CD14-positive monocyte (primary cell): ENCODE data around the gene KCNMA1. TPM values are rescaled to one million over a fixed set of nuclear protein-coding genes. Genes with fewer than 3 reads are reported as not detected.

ENCODE experiments used
- DNase-seq, 3 donors: peaks; one replicate each; pipeline ENCODE4 v3.0.0-alpha.2; 2011 to 2022
- H2AFZ ChIP-seq: 2 replicates; pipeline ENCODE4 v1.6.0; 2012; ENCODE audit warnings: mild to moderate bottlenecking, low read depth, low read length, inconsistent platforms; ENCODE audit not compliant: insufficient read depth, poor library complexity, severe bottlenecking
- H3K27ac ChIP-seq, 2 donors: 1 replicate in 1 of 2; 2 replicates in 1 of 2; pipeline ENCODE4 v1.5.1; 2012 to 2013; ENCODE audit warnings: low read length in 2 of 2, control low read depth in 1 of 2, inconsistent platforms in 1 of 2, low read depth in 1 of 2, mild to moderate bottlenecking in 1 of 2
- H3K27me3 ChIP-seq, 2 donors: one replicate each; pipeline versions ENCODE4 v1.6.0 to v1.6.1; 2011 to 2013; ENCODE audit warnings: low read length in 2 of 2; ENCODE audit not compliant: control insufficient read depth in 2 of 2, insufficient read depth in 2 of 2
- H3K36me3 ChIP-seq, 2 donors: replicated peaks in 1 of 2; 1 replicate in 1 of 2; 2 replicates in 1 of 2; pipeline versions ENCODE4 v1.5.1 to v1.6.1; 2012 to 2013; ENCODE audit warnings: low read length in 2 of 2, control low read depth in 1 of 2, inconsistent platforms in 1 of 2, mild to moderate bottlenecking in 1 of 2; ENCODE audit not compliant: insufficient read depth in 2 of 2, control insufficient read depth in 1 of 2
- H3K4me1 ChIP-seq, 2 donors: 1 replicate in 1 of 2; 2 replicates in 1 of 2; pipeline versions ENCODE4 v1.5.1 to v1.6.1; 2012 to 2013; ENCODE audit warnings: low read length in 2 of 2, control low read depth in 1 of 2, inconsistent platforms in 1 of 2, mild to moderate bottlenecking in 1 of 2, moderate library complexity in 1 of 2; ENCODE audit not compliant: insufficient read depth in 2 of 2, control insufficient read depth in 1 of 2
- H3K4me2 ChIP-seq: replicated peaks from 2 replicates; pipeline ENCODE3; 2012; ENCODE audit warnings: low read length, moderate library complexity, mild to moderate bottlenecking; ENCODE audit not compliant: poor library complexity, severe bottlenecking; ENCODE audit errors: extremely low read depth
- H3K4me3 ChIP-seq, 3 experiments: fragments of 200-600 bp in 1 of 3; sonication (generic) in 1 of 3; replicated peaks in 1 of 3; 1 replicate in 2 of 3; 2 replicates in 1 of 3; pipeline ENCODE4 v1.5.1; 2011 to 2013; ENCODE audit warnings: low read length in 3 of 3, mild to moderate bottlenecking in 3 of 3, control low read depth in 2 of 3, low read depth in 2 of 3, inconsistent platforms in 1 of 3, moderate library complexity in 1 of 3
- H3K79me2 ChIP-seq: 2 replicates; pipeline ENCODE4 v1.6.0; 2012; ENCODE audit warnings: mild to moderate bottlenecking, control low read depth, inconsistent platforms, low read length, moderate library complexity; ENCODE audit not compliant: insufficient read depth
- H3K9ac ChIP-seq: 2 replicates; pipeline ENCODE4 v1.6.0; 2017; ENCODE audit warnings: low read length, mild to moderate bottlenecking; ENCODE audit not compliant: insufficient read depth, poor library complexity, severe bottlenecking
- H3K9me3 ChIP-seq, 2 donors: replicated peaks in 1 of 2; 1 replicate in 1 of 2; 2 replicates in 1 of 2; pipeline versions ENCODE4 v1.5.1 to v1.6.1; 2012 to 2013; ENCODE audit warnings: low read length in 2 of 2, control low read depth in 1 of 2; ENCODE audit not compliant: control insufficient read depth in 1 of 2, insufficient read depth in 1 of 2
- H4K20me1 ChIP-seq: 2 replicates; pipeline ENCODE4 v1.6.0; 2012; ENCODE audit warnings: mild to moderate bottlenecking, low read length, control low read depth, moderate library complexity; ENCODE audit not compliant: insufficient read depth
- H3K27ac Mint-ChIP-seq, 7 donors: one replicate each; pipeline ENCODE4 v1.8.0; 2020; ENCODE audit warnings: mild to moderate bottlenecking in 7 of 7, mixed read lengths in 7 of 7, moderate library complexity in 6 of 7, inconsistent platforms in 2 of 7
- H3K27me3 Mint-ChIP-seq, 3 donors: one replicate each; pipeline ENCODE4 v1.8.0; 2021 to 2022; ENCODE audit warnings: low read depth in 3 of 3, mild to moderate bottlenecking in 3 of 3, mixed read lengths in 3 of 3, moderate library complexity in 3 of 3, inconsistent platforms in 1 of 3
- H3K36me3 Mint-ChIP-seq, 2 donors: one replicate each; pipeline ENCODE4 v1.8.0; 2020; ENCODE audit warnings: mixed read lengths in 2 of 2, inconsistent platforms in 1 of 2, mild to moderate bottlenecking in 1 of 2
- H3K4me1 Mint-ChIP-seq: one replicate; pipeline ENCODE4 v1.8.0; 2020; ENCODE audit warnings: mild to moderate bottlenecking, mixed read lengths
- H3K4me3 Mint-ChIP-seq, 2 donors: one replicate each; pipeline ENCODE4 v1.8.0; 2020; ENCODE audit warnings: mild to moderate bottlenecking in 2 of 2, mixed read lengths in 2 of 2, moderate library complexity in 1 of 2
- H3K9me3 Mint-ChIP-seq, 7 donors: one replicate each; pipeline ENCODE4 v1.8.0; 2020 to 2022; ENCODE audit warnings: mixed read lengths in 7 of 7, mild to moderate bottlenecking in 6 of 7, moderate library complexity in 6 of 7, inconsistent platforms in 2 of 7
- CTCF ChIP-seq: fragments of 200-600 bp; IDR thresholded peaks from one replicate; pipeline ENCODE4 v1.8.0; 2022; ENCODE audit warnings: antibody characterized with exemption, mild to moderate bottlenecking
- WGBS: methylation state at CpG from one replicate; pipeline ENCODE4 v1.1.5; 2013; ENCODE audit warnings: missing lambda C conversion rate; ENCODE audit not compliant: insufficient coverage; 5-methylcytosine and 5-hydroxymethylcytosine counted together
- intact Hi-C, 2 donors: fragments of 100-400 bp; cut with micrococcal nuclease; formaldehyde crosslinking; loops; one replicate each; pipeline versions ENCODE4 v1.15.0 to v1.15.1; 2023
- polyA plus RNA-seq, 3 donors: library from polyadenylated mRNA; depleted of rRNA in 1 of 3; unstranded in 2 of 3; stranded (reverse) in 1 of 3; fragments of 300-500 nt in 2 of 3; fragments of >200 nt in 1 of 3; fragmentation: Illumina TruSeq in 2 of 3; gene quantifications; 1 replicate in 2 of 3; 2 replicates in 1 of 3; pipeline ENCODE4 v1.2.3, GENCODE V29; 2012 to 2021

The KCNMA1 gene
- polyA plus RNA-seq, 3 donors = 0.11 to 1.0 TPM; not detected in 1

GRCh38 chr10:77386365-77386764 lies 251.2 kb downstream of the KCNMA1 start:
- Histone ChIP-seq H3K4me1 (no peaks in the 10 kb centered on the region), H3K27ac (no peak overlapping the region), H3K4me3 (no peak overlapping the region), H3K9ac (no peak overlapping the region), H3K36me3 (no peaks in the 10 kb centered on the region), H3K9me3 (no peaks in the 10 kb centered on the region), H3K27me3 (peaks cover 7 to 19% of the 10 kb centered on the region in 2 donors), H4K20me1 (no peaks in the 10 kb centered on the region), H3K79me2 (no peaks in the 10 kb centered on the region), H2AFZ (no peak overlapping the region), H3K4me2 (no peak overlapping the region)
- intact Hi-C loops = no loop called here
- H3K4me1 Mint-ChIP-seq = no peaks in the 10 kb centered on the region
- DNase-seq = no peak
- peaks cover 0 to 1% (median 0%) of the 10 kb centered on the region in 7 donors for H3K9me3 Mint-ChIP-seq
- peaks cover 13 to 35% (median 17%) of the 10 kb centered on the region in 3 donors for H3K27me3 Mint-ChIP-seq
- H3K27ac Mint-ChIP-seq = no peak overlapping the region
- no peak for TF ChIP-seq CTCF
- H3K36me3 Mint-ChIP-seq = no peaks in the 10 kb centered on the region
- WGBS = 81% methylated on average over 3 of the region's 4 CpGs
- no peak overlapping the region for H3K4me3 Mint-ChIP-seq

- peaks cover 12 to 34% (median 14%) of the 10 kb centered on the region in 3 donors for H3K27me3 Mint-ChIP-seq
- no peak overlapping the region for H3K27ac Mint-ChIP-seq
- Histone ChIP-seq H2AFZ (no peak overlapping the region), H3K9me3 (no peaks in the 10 kb centered on the region), H4K20me1 (no peaks in the 10 kb centered on the region), H3K27ac (no peak overlapping the region), H3K4me3 (no peak overlapping the region), H3K9ac (no peak overlapping the region), H3K36me3 (no peaks in the 10 kb centered on the region), H3K4me2 (no peak overlapping the region), H3K27me3 (peaks cover 7 to 22% of the 10 kb centered on the region in 2 donors), H3K4me1 (no peaks in the 10 kb centered on the region), H3K79me2 (no peaks in the 10 kb centered on the region)
- no peak for DNase-seq
- peaks cover under 1% of the 10 kb centered on the region for H3K4me1 Mint-ChIP-seq
- no peak for TF ChIP-seq CTCF
- no peaks in the 10 kb centered on the region for H3K36me3 Mint-ChIP-seq
- 91% methylated on average over 1 of the region's 2 CpGs for WGBS
- intact Hi-C loops = no loop called here
- H3K4me3 Mint-ChIP-seq = no peak overlapping the region
- peaks cover 0 to 1% (median 0%) of the 10 kb centered on the region in 7 donors for H3K9me3 Mint-ChIP-seq
Observed at GRCh38 chr10:77385315-77385714, 252.3 kb downstream of the KCNMA1 start.
